GM11168 (cell line): ENCODE results near the gene SPAG16.
"Not testable (repeated sequence)": the region's sequence is repeated elsewhere in the genome, so short reads cannot be mapped to it uniquely, and the experiment has no call there.

Source experiments
- in situ Hi-C: fragments of 300-500 bp; cut with MboI; formaldehyde crosslinking; loops from one replicate; pipeline ENCODE4 v1.12.0; 2022; ENCODE audit warnings: low sequenced_read_pairs; ENCODE audit not compliant: unreplicated experiment

Gene SPAG16

GRCh38 chr2:214035091-214035852 is 751.0 kb downstream of the SPAG16 start:
- in situ Hi-C loops = no loop called here

GRCh38 chr2:214035921-214036320 is 751.7 kb downstream of the SPAG16 start:
- in situ Hi-C loops = no loop called here

- in situ Hi-C loops = no loop called here
Observed at GRCh38 chr2:214038186-214038585, 753.9 kb downstream of the SPAG16 start.

GRCh38 chr2:214050731-214051130 is 766.5 kb downstream of the SPAG16 start:
- in situ Hi-C loops = no loop called here

GRCh38 chr2:214051585-214051984 is 767.3 kb downstream of the SPAG16 start:
- in situ Hi-C loops = no loop called here

GRCh38 chr2:214052235-214052634 is 768.0 kb downstream of the SPAG16 start:
- in situ Hi-C loops = no loop called here

GRCh38 chr2:214057986-214058385 is 773.7 kb downstream of the SPAG16 start:
- in situ Hi-C loops = no loop called here

- in situ Hi-C loops = not testable (repeated sequence)
Observed at GRCh38 chr2:214062279-214062678, 778.0 kb downstream of the SPAG16 start.

- in situ Hi-C loops = no loop called here
Observed at GRCh38 chr2:214064471-214064870, 780.2 kb downstream of the SPAG16 start.

- in situ Hi-C loops = no loop called here
Observed at GRCh38 chr2:214066862-214067261, 782.6 kb downstream of the SPAG16 start.

- in situ Hi-C loops = no loop called here
Observed at GRCh38 chr2:214069254-214069653, 785.0 kb downstream of the SPAG16 start.

GRCh38 chr2:214075456-214075855 is 791.2 kb downstream of the SPAG16 start:
- in situ Hi-C loops = no loop called here

- in situ Hi-C loops = no loop called here
Observed at GRCh38 chr2:214076527-214076926, 792.3 kb downstream of the SPAG16 start.

- in situ Hi-C loops = no loop called here
Observed at GRCh38 chr2:214077727-214078126, 793.5 kb downstream of the SPAG16 start.

- in situ Hi-C loops = no loop called here
Observed at GRCh38 chr2:214079032-214079431, 794.8 kb downstream of the SPAG16 start.

GRCh38 chr2:214088536-214088935 is 804.3 kb downstream of the SPAG16 start:
- in situ Hi-C loops = no loop called here

- in situ Hi-C loops = no loop called here
Observed at GRCh38 chr2:214096208-214096715, 812.0 kb downstream of the SPAG16 start.

- in situ Hi-C loops = no loop called here
Observed at GRCh38 chr2:214098811-214099210, 814.5 kb downstream of the SPAG16 start.

- in situ Hi-C loops = no loop called here
Observed at GRCh38 chr2:214100488-214100887, 816.2 kb downstream of the SPAG16 start.

- in situ Hi-C loops = no loop called here
Observed at GRCh38 chr2:214103276-214104001, 819.2 kb downstream of the SPAG16 start.

- in situ Hi-C loops = no loop called here
Observed at GRCh38 chr2:214104219-214104618, 820.0 kb downstream of the SPAG16 start.
